ENCODE measurements around the gene DUSP22.

Gene DUSP22

DNA sequence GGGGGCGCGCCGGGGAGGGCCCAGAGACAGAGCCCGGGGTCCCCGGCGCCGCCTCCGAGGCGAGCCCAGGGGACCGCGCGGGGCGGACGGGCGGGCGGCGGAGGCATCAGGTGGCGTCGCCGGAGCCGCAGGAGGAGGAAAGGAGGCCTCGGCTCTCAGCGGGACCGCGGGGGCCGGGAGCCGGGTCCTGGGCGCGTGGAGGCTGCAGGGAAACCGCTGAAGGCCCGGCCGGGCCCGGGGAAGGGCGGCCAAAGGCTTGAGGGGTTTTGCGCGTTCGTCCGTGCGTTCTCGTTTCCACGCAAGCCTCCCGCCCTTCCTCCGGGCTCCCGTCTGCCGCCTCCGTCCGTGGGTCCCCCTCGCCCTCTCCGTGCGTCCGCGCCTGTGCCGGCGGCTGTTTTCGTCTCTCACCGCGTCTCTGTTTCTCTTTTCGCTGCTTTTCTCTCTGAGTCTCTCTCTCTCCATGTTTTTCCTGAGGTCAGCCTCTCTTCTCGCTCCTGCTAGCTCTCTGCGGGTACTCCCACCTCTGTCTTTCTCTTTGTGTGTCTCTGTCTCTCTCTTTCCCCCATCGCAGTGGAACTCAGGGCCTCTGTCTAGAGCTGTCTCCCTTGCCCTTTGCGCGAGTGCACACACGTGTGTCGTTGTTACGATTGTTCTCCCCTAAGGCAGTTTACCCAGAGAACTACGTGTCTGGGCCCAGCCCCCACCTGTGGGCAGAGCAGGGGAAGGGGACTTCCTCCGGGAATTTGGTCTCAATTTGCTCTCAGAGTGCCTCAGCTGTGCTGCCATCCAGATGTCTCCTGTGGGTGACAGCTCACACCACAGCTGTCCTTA is 101.3 kb downstream of the DUSP22 start:
- no peak for DNase-seq (ENCODE audit: low read depth, low spot score)

- DNase-seq (ENCODE audit: low read depth, low spot score), result no peak
Measured at GRCh38 chr6:394641-395289, 102.5 kb downstream of the DUSP22 start.

DNA sequence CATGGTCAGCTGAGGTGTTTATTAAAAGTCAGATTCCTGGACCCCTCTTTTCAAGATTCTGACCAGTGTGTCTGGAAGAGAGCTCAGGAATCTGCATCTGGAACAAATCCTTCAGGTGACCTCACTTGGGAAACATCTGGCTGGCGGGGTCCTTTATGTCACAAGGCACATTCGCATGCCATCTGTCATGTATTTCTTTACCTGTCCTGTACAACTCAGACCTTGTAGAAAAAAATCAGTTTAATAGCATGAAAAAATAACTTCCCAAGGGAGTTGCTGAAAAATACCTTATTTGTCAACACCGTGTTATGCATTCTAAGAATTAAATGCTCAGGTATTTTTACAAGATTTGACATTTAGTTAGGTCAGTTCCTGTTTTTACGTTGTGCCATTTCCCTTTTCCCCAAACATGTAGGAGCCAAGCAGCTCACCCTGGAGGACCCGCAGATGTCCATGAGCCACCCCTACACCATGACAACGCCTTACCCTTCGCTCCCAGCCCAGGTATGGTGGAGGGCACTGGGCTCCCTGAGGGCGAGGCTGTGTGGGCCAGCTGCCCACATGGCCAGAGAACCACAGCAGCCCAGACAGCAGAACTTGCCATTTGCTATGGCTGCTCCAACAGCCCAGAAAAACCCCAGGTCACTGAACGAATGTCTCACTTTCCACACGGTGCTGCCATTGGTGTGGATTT is 103.3 kb downstream of the DUSP22 start:
- no peak for DNase-seq (ENCODE audit: low read depth, low spot score)

- DNase-seq (ENCODE audit: low read depth, low spot score), result no peak
Measured at GRCh38 chr6:396126-396520, 103.8 kb downstream of the DUSP22 start.

GRCh38 chr6:397056-397455 is 104.8 kb downstream of the DUSP22 start:
- no peak for DNase-seq (ENCODE audit: low read depth, low spot score)

- no peak for DNase-seq (ENCODE audit: low read depth, low spot score)
Measured at GRCh38 chr6:397604-398003, 105.3 kb downstream of the DUSP22 start.

GRCh38 chr6:398065-398464 is 105.8 kb downstream of the DUSP22 start:
- no peak for DNase-seq (ENCODE audit: low read depth, low spot score)

- no peak for DNase-seq (ENCODE audit: low read depth, low spot score)
Measured at GRCh38 chr6:398558-399078, 106.3 kb downstream of the DUSP22 start.

GRCh38 chr6:399785-400534 is 107.7 kb downstream of the DUSP22 start:
- DNase-seq (ENCODE audit: low read depth, low spot score), result no peak

GRCh38 chr6:400815-401214 is 108.5 kb downstream of the DUSP22 start:
- DNase-seq (ENCODE audit: low read depth, low spot score), result no peak

Measured in activated naive CD8-positive, alpha-beta T cell treated with anti-CD3 and anti-CD28 coated beads, Interleukin-2, amount 50 U/mL, for 16 hours (primary cell).